Smooth muscle cell (in vitro differentiated cells): ENCODE data around the gene MRAP2. TPM values are rescaled to one million over a fixed set of nuclear protein-coding genes. Genes with fewer than 3 reads are reported as not detected.
"Not testable (repeated sequence)": the region's sequence is repeated elsewhere in the genome, so short reads cannot be mapped to it uniquely, and the experiment has no call there.

Experiments
- DNase-seq: peaks from one replicate; lab custom pipeline; 2025; ENCODE audit not compliant: unreplicated experiment; lab: John Stamatoyannopoulos, UW
- H2AFZ ChIP-seq: fragments of 200-600 bp; sonication (generic); 2 replicates; pipeline ENCODE4 v1.6.0; 2016; ENCODE audit warnings: antibody characterized with exemption, low read depth, mild to moderate bottlenecking
- H3F3A ChIP-seq: fragments of 200-600 bp; sonication (generic); 2 replicates; pipeline ENCODE4 v1.6.0; 2017; ENCODE audit warnings: antibody characterized with exemption, low read depth
- H3K27ac ChIP-seq: fragments of 200-600 bp; sonication (generic); 2 replicates; pipeline ENCODE4 v1.5.1; 2016; ENCODE audit warnings: low read depth, mild to moderate bottlenecking
- H3K27me3 ChIP-seq: fragments of 200-600 bp; sonication (generic); 2 replicates; pipeline ENCODE4 v1.6.1; 2016; ENCODE audit warnings: low read depth, mild to moderate bottlenecking
- H3K36me3 ChIP-seq: fragments of 200-600 bp; sonication (generic); 2 replicates; pipeline ENCODE4 v1.5.1; 2016; ENCODE audit warnings: low read depth
- H3K4me1 ChIP-seq: fragments of 200-600 bp; sonication (generic); 2 replicates; pipeline ENCODE4 v1.5.1; 2016; ENCODE audit warnings: low read depth
- H3K4me2 ChIP-seq: fragments of 200-600 bp; sonication (generic); 2 replicates; pipeline ENCODE4 v1.6.0; 2016; ENCODE audit warnings: mild to moderate bottlenecking
- H3K4me3 ChIP-seq: fragments of 200-600 bp; sonication (generic); 2 replicates; pipeline ENCODE4 v1.5.1; 2016; ENCODE audit warnings: mild to moderate bottlenecking
- H3K79me2 ChIP-seq: fragments of 200-600 bp; sonication (generic); 2 replicates; pipeline ENCODE4 v1.6.0; 2016; ENCODE audit warnings: low read depth, mild to moderate bottlenecking
- H3K9ac ChIP-seq: fragments of 200-600 bp; sonication (generic); 2 replicates; pipeline ENCODE4 v1.6.0; 2016; ENCODE audit warnings: low read depth
- H3K9me3 ChIP-seq: fragments of 200-600 bp; sonication (generic); replicated peaks from 2 replicates; pipeline ENCODE4 v1.5.1; 2016; ENCODE audit warnings: low read depth
- H4K20me1 ChIP-seq: fragments of 200-600 bp; sonication (generic); 2 replicates; pipeline ENCODE4 v1.6.0; 2016; ENCODE audit warnings: low read depth
- WGBS: methylation state at CpG from one replicate; pipeline ENCODE4 v1.1.7; 2016; ENCODE audit warnings: low lambda C conversion rate; 5-methylcytosine and 5-hydroxymethylcytosine counted together
- polyA plus RNA-seq: library from polyadenylated mRNA; unstranded; fragments of >200 nt; fragmentation: Nextera tagmentation; extraction: Ambion mirVana; gene quantifications from 2 replicates; pipeline ENCODE4 v1.2.1, GENCODE V29; 2016
- total RNA-seq: library from RNA; depleted of rRNA; stranded (reverse); fragments of >200 nt; gene quantifications from 2 replicates; pipeline ENCODE4 v1.2.3, GENCODE V29; 2014
- TF ChIP-seq, protein P1 (sequence below): fragments of 200-600 bp; sonication (generic); IDR thresholded peaks from 2 replicates; pipeline ENCODE4 v1.5.1; 2017; ENCODE audit warnings: borderline replicate concordance, mild to moderate bottlenecking, antibody characterized with exemption; ENCODE audit not compliant: insufficient read depth, poor library complexity, severe bottlenecking

The MRAP2 gene
- total and polyA plus RNA-seq, 2 experiments from 2014 or later: 15.0 to 20.5 TPM

DNA sequence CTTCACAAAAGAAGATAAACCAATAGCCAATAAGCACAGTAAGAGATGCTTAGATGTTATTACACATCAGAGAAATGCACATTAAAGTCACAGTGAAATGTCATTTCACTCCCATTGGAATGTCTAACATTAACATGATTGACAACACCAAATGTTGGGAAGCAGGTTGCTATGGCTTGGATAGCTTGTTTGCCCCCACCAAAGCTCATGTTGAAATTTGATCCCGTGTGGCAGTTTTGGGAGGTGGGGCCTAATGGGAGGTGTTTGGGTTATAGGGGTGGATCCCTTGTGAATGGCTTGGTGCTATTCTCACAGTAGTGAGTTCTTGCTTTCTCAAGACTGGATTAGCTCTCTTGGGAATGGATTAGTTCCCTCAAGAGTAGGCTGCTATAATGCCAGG, 44.8 kb downstream of the MRAP2 start:
- H3F3A ChIP-seq: no peaks in the 10 kb centered on the region
- no peaks in the 10 kb centered on the region for H3K27me3 ChIP-seq
- WGBS: 52% methylated on average over 1 of the region's 1 CpG
- TF ChIP-seq, protein P1, sequence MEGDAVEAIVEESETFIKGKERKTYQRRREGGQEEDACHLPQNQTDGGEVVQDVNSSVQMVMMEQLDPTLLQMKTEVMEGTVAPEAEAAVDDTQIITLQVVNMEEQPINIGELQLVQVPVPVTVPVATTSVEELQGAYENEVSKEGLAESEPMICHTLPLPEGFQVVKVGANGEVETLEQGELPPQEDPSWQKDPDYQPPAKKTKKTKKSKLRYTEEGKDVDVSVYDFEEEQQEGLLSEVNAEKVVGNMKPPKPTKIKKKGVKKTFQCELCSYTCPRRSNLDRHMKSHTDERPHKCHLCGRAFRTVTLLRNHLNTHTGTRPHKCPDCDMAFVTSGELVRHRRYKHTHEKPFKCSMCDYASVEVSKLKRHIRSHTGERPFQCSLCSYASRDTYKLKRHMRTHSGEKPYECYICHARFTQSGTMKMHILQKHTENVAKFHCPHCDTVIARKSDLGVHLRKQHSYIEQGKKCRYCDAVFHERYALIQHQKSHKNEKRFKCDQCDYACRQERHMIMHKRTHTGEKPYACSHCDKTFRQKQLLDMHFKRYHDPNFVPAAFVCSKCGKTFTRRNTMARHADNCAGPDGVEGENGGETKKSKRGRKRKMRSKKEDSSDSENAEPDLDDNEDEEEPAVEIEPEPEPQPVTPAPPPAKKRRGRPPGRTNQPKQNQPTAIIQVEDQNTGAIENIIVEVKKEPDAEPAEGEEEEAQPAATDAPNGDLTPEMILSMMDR: no peak
- no peaks in the 10 kb centered on the region for H3K9me3 ChIP-seq
- no peak for DNase-seq
- H3K79me2 ChIP-seq: no peaks in the 10 kb centered on the region
- no peak overlapping the region for H3K4me3 ChIP-seq
- no peak overlapping the region for H2AFZ ChIP-seq
- H3K36me3 ChIP-seq: no peaks in the 10 kb centered on the region
- H3K4me1 ChIP-seq: peaks cover 11% of the 10 kb centered on the region
- H3K4me2 ChIP-seq: no peak overlapping the region
- no peaks in the 10 kb centered on the region for H4K20me1 ChIP-seq
- no peak overlapping the region for H3K27ac ChIP-seq
- H3K9ac ChIP-seq: no peak overlapping the region

GRCh38 chr6:84081222-84081621, 47.6 kb downstream of the MRAP2 start:
- no peaks in the 10 kb centered on the region for H3K79me2 ChIP-seq
- no peaks in the 10 kb centered on the region for H4K20me1 ChIP-seq
- no peaks in the 10 kb centered on the region for H3K36me3 ChIP-seq
- H3K4me1 ChIP-seq: peaks cover 11% of the 10 kb centered on the region
- H3K9ac ChIP-seq: no peak overlapping the region
- no peak overlapping the region for H2AFZ ChIP-seq
- H3K27ac ChIP-seq: no peak overlapping the region
- DNase-seq: no peak
- H3K27me3 ChIP-seq: no peaks in the 10 kb centered on the region
- H3K4me2 ChIP-seq: no peak overlapping the region
- H3K4me3 ChIP-seq: no peak overlapping the region
- no peaks in the 10 kb centered on the region for H3K9me3 ChIP-seq
- TF ChIP-seq, protein P1: no peak
- no peaks in the 10 kb centered on the region for H3F3A ChIP-seq
- WGBS: 100% methylated on average over 2 of the region's 2 CpGs

- Histone ChIP-seq H3K9ac (no peak overlapping the region), H3K36me3 (no peaks in the 10 kb centered on the region), H3K27ac (peak overlapping the region; percentile 4), H3K4me1 (peaks cover 11% of the 10 kb centered on the region), H3K4me3 (no peak overlapping the region), H3K27me3 (no peaks in the 10 kb centered on the region), H2AFZ (peak overlapping the region; percentile 56), H3K79me2 (no peaks in the 10 kb centered on the region), H3K4me2 (peak overlapping the region; percentile 20), H3F3A (no peaks in the 10 kb centered on the region), H3K9me3 (no peaks in the 10 kb centered on the region), H4K20me1 (no peaks in the 10 kb centered on the region)
- 50% methylated on average over 11 of the region's 11 CpGs for WGBS
- DNase-seq: no peak
- TF ChIP-seq, protein P1: no peak
Observed at GRCh38 chr6:84082689-84083265, 49.2 kb downstream of the MRAP2 start.

GRCh38 chr6:84084705-84085104, 51.1 kb downstream of the MRAP2 start:
- not testable (repeated sequence) for H4K20me1 ChIP-seq, H3K27me3 ChIP-seq, H3F3A ChIP-seq, H3K36me3 ChIP-seq, H3K9me3 ChIP-seq, H3K9ac ChIP-seq, DNase-seq, H3K4me3 ChIP-seq, H2AFZ ChIP-seq, H3K4me2 ChIP-seq, H3K79me2 ChIP-seq, H3K27ac ChIP-seq
- peaks cover 11% of the 10 kb centered on the region for H3K4me1 ChIP-seq
